Ishikawa (cell line): Measurements from ENCODE around the gene CTNND2.

Experiments
- CEBPB ChIP-seq: IDR thresholded peaks from 2 replicates; pipeline ENCODE4 v1.6.1; 2012
- CREB1 ChIP-seq: IDR thresholded peaks from 2 replicates; pipeline ENCODE4 v1.6.1; 2012; ENCODE audit warnings: low read depth
- EGR1 ChIP-seq: IDR thresholded peaks from 2 replicates; pipeline ENCODE4 v1.6.1; 2012
- EP300 ChIP-seq: IDR thresholded peaks from 2 replicates; pipeline ENCODE4 v1.6.1; 2012; ENCODE audit warnings: borderline replicate concordance
- FOXM1 ChIP-seq: IDR thresholded peaks from 2 replicates; pipeline ENCODE4 v1.6.1; 2012; ENCODE audit warnings: low read depth, borderline replicate concordance
- MAX ChIP-seq: IDR thresholded peaks from 2 replicates; pipeline ENCODE4 v1.6.1; 2012
- NFIC ChIP-seq: IDR thresholded peaks from 2 replicates; pipeline ENCODE4 v1.6.1; 2012
- RAD21 ChIP-seq: IDR thresholded peaks from 2 replicates; pipeline ENCODE4 v1.6.1; 2012; ENCODE audit warnings: low read depth
- TAF1 ChIP-seq: IDR thresholded peaks from 2 replicates; pipeline ENCODE4 v1.6.1; 2012; ENCODE audit warnings: low read depth, mild to moderate bottlenecking
- TCF12 ChIP-seq: IDR thresholded peaks from 2 replicates; pipeline ENCODE4 v1.6.1; 2012; ENCODE audit warnings: low read depth
- TEAD4 ChIP-seq: IDR thresholded peaks from 2 replicates; pipeline ENCODE4 v1.6.1; 2012
- USF1 ChIP-seq: IDR thresholded peaks from 2 replicates; pipeline ENCODE4 v1.6.1; 2012
- YY1 ChIP-seq: IDR thresholded peaks from 2 replicates; pipeline ENCODE4 v1.6.1; 2012; ENCODE audit warnings: low read depth
- ZBTB7A ChIP-seq: IDR thresholded peaks from 2 replicates; pipeline ENCODE4 v1.6.1; 2012; ENCODE audit warnings: low read depth
- TF ChIP-seq, protein P1 (sequence below): IDR thresholded peaks from 2 replicates; pipeline ENCODE4 v1.6.1; 2012; ENCODE audit warnings: low read depth, mild to moderate bottlenecking

The CTNND2 gene

DNA sequence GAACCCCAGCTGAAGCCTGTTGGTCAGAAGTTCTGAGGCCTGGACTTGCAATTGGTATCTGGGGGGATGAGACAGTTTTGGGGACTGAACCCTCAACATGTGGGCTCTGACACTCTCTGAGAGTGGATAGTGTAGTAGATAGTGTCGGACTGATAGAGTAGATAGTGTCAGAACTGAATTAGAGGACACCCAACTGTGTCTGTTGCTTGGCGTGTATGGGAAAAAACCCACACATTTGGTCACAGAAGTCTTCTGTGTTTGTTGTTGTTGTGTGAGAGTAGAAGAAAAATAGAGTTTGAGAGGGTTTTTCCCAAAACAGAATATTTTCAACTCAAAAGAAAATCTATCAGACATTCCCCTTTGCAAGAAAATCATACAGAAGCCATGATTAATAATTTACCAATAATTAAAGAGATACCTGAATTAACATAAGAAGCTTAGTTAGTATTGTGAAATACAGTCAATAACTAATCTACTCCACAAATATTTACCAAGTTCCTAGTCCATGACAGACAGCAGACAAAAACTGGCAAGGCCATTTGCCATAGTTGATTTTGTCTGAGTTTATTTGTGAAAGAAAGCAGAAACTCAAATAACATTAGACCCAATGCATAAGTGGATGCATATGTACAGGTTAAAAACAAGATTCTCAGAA, 170.9 kb downstream of the CTNND2 start:
- no peak for TF ChIP-seq USF1
- TF ChIP-seq EP300, result no peak
- TF ChIP-seq CREB1, result no peak
- TF ChIP-seq TEAD4, result no peak
- no peak for TF ChIP-seq ZBTB7A
- no peak for TF ChIP-seq NFIC
- TF ChIP-seq CEBPB, result no peak
- no peak for TF ChIP-seq FOXM1
- TF ChIP-seq EGR1, result no peak
- no peak for TF ChIP-seq TAF1
- no peak for TF ChIP-seq MAX
- no peak for TF ChIP-seq YY1
- no peak for TF ChIP-seq TCF12
- TF ChIP-seq, protein P1, sequence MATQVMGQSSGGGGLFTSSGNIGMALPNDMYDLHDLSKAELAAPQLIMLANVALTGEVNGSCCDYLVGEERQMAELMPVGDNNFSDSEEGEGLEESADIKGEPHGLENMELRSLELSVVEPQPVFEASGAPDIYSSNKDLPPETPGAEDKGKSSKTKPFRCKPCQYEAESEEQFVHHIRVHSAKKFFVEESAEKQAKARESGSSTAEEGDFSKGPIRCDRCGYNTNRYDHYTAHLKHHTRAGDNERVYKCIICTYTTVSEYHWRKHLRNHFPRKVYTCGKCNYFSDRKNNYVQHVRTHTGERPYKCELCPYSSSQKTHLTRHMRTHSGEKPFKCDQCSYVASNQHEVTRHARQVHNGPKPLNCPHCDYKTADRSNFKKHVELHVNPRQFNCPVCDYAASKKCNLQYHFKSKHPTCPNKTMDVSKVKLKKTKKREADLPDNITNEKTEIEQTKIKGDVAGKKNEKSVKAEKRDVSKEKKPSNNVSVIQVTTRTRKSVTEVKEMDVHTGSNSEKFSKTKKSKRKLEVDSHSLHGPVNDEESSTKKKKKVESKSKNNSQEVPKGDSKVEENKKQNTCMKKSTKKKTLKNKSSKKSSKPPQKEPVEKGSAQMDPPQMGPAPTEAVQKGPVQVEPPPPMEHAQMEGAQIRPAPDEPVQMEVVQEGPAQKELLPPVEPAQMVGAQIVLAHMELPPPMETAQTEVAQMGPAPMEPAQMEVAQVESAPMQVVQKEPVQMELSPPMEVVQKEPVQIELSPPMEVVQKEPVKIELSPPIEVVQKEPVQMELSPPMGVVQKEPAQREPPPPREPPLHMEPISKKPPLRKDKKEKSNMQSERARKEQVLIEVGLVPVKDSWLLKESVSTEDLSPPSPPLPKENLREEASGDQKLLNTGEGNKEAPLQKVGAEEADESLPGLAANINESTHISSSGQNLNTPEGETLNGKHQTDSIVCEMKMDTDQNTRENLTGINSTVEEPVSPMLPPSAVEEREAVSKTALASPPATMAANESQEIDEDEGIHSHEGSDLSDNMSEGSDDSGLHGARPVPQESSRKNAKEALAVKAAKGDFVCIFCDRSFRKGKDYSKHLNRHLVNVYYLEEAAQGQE, result no peak
- TF ChIP-seq RAD21, result no peak

DNA sequence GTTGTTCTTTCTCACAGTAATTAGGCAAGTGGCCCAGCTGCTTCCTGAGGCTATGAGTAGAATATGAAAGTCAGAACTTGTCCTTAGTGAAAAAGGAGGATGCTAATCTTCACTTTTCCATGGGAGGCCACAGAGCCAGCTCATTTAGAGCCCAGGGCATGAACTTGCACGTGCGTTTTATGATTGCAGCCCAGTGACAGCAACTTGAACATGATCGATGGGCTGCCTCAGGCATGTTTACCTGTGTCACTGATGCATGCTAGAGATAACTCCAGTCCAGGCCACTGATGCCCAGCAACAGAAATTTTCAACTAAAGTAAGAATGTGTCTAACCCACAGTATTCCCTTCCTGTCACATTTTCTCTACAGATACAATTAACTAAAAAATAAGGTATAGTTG, 179.3 kb downstream of the CTNND2 start:
- TF ChIP-seq EGR1 (no peak), CEBPB (no peak), RAD21 (no peak), ZBTB7A (no peak), FOXM1 (no peak), TAF1 (no peak), MAX (no peak), NFIC (no peak), YY1 (no peak), USF1 (no peak), TCF12 (no peak), EP300 (no peak)
- TF ChIP-seq, protein P1, result no peak

GRCh38 chr5:11719888-11720481, 184.3 kb downstream of the CTNND2 start:
- TF ChIP-seq ZBTB7A, result no peak
- TF ChIP-seq RAD21, result peak; percentile 61

DNA sequence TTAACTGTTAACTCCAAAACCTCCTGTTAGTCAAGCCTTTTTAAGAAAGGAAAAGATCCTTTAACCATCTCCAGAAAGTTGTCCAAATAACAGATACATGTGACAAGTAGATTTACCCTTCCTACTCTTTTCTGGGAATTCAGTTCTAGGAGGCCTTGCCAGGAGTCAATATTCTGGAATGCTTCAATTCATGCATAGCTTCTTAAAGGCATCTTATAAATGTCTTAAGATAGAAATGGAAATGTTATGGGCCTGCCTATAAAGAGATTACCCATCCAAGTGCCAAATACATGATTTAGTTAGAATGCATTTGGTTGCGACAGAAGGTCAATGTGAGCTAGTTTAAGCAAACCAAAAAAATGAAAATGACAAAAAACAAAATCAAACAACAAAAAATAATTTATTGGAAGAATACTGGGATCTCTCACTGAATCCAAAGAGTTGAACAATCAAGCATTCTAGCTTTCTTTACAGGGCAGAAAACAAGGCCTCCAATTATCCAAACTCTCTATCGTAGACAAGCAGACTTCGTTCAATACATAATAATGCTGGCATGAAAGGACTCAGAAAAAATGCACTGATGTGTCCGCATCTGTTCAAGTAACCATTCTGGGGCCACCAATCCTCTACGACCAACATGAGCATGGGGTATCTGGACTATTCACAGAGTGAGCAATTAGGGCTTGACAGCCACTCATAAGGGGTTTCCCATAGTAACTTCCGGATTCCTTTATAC, 188.6 kb downstream of the CTNND2 start:
- TF ChIP-seq TAF1 (no peak), FOXM1 (no peak), USF1 (no peak), EGR1 (no peak), ZBTB7A (no peak)
- TF ChIP-seq, protein P1, result no peak
